IPS DF 4.7 (cell line): ENCODE measurements around the gene FOXK1.

Experiments used
- DNase-seq: peaks from one replicate; pipeline ENCODE4 v3.0.0-alpha.2; 2013; ENCODE audit warnings: low spot score; ENCODE audit errors: extremely low read depth

FOXK1 gene

DNA sequence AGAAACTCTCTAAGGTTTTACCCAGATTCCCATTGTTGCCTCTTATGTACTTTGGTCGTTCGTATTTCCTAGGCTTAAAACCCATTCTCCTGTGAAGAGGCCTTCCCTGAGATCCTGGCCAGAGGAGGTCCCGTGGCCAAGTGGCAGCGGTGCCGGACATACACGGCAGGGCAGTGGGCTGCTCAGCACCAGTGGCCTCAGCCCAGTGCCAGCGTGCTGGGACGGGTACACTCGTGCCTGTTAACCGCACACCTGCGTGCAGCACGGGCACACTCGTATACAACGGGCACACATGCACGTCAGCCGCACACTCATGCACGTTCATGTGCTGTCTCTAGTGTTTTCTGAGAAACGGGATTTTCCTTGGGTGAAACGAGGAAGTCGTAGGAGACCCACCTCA, 40.2 kb downstream of the FOXK1 start:
- no peak for DNase-seq

DNA sequence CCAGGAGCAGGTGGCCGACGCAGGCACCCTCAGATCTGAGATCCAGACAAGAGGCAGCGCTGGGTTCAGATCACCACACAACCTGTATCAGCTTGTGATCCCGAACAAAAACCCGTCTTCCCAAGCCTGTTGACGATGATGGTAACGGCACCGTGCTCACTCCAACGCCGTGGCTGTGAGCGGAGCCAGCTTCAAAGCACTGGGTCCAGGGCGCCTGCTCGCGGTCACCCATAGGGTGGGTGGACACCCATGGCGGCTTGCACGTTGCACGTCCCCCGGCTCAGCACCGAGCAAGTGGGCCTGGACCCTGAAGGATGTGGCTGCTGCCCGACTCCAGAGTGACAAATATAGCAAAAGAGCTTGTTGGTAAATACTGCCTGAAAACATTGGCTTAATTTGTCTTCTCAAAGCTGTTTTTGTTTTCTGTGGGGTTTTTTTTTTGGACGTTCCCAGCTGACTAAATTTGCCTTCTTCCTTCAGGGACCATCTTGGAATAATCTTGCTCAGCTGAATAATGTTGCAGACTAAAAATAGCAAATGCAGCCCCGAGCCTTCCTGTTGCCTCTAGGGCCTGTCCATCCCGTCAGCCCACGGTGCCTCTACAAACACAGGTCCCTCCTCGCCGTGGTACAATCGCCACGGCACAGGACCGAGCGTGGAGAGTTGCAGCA, 41.0 kb downstream of the FOXK1 start:
- DNase-seq: no peak

DNA sequence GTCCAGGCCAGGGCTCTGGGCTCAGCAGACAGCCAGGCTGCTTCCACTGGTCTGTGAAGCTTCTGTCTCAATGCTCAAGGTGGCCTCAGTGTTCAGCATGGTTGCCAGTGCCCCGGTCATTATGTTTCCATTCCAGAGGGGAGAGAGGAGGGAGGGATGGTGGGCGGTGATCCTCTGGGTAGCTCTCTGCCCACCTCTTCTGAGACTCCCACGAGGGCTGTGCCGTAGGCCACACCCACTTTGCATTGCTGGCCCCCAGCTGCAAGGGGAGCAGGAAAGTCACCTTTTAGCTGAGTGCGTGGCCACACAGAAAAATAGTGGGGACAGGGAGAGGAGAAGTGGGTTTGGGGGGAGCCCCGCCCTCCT, 42.5 kb downstream of the FOXK1 start:
- DNase-seq: no peak

DNA sequence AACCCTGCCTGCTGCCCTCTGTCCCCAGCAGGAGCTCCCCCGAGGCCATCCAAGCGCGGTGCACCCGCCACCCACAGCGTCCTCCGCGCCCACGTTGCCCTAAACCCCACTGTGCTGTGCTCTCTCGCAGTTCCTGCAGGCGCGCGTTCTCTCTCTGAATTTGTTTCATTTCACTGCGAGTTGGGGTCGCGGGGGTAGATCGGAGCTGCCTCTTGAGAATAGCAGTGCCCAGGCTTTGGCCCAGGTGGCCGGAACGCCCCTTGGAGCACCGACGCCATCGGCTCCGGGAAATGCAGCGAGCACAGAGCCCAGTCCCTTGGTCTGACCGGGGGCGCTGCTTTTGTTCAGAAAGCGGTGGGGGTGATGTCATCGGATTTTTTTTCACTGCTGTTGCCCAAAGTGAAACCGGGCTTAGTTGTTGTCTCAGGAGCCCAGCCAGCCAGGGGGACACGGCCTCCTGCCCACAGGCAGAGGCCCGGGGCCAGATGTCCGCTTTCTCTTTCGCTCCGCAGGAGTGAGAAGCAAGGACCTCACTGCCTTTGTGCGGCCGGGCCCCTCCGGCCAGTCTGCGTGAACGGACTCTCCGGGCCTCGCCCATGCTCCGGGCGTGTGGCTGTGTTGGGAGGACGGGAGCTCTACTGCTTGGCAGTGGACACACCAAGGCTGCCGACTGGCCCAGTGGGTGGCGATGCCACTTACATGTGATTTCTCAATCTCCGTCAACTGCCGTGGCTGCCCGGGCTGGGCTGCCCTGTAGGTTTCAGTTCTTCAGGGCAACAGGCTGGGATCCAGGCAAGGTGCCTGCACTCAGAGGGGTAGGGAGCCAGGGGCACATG, 43.1 kb downstream of the FOXK1 start:
- no peak for DNase-seq

DNA sequence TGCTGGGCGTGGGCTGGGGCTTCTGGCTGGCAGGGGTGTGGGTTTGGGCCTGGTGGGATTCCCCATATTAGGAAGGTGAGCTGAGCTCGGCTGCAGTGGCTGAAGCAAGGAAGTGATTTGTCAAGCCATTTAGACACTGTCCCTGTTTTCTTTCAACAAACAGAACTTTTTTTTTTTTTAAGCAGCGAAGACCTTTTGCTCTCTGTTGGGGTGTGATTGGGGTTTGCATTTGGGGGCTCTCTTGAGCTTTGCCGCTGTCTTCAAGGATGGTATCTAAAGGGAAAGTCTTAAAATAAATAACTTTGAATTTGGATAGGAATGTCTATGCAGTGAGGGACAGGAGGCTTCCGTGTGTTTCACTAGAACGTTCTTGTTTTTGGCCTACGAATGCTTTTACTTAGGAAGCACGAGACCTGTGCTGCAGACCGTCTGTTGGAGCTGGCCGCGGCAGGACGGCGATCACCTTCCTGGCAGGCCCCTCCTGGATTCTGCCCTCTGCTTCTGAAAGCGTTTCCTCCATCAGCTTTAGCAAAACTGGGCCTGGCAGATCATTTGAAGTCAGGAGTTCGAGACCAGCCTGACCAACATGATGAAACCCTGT, 43.9 kb downstream of the FOXK1 start:
- no peak for DNase-seq

DNA sequence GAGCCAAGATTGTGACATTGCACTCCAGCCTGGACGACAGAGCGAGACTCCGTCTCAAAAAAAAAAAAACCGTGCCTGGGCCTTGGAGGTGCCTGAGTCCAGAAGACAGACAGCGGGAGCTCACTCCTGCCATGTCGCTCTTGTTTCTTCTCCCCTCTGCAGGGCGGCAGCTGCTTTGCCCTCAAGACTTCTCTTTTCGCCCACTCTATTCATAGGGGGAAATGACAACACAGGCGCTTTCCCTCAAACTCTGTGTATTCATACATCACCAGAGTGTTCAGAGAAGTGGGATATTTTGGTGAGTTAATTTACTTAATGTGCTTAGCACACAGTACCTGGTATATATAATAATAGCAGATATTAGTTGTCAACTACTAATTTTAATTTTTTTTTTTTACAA, 44.5 kb downstream of the FOXK1 start:
- DNase-seq: no peak

DNA sequence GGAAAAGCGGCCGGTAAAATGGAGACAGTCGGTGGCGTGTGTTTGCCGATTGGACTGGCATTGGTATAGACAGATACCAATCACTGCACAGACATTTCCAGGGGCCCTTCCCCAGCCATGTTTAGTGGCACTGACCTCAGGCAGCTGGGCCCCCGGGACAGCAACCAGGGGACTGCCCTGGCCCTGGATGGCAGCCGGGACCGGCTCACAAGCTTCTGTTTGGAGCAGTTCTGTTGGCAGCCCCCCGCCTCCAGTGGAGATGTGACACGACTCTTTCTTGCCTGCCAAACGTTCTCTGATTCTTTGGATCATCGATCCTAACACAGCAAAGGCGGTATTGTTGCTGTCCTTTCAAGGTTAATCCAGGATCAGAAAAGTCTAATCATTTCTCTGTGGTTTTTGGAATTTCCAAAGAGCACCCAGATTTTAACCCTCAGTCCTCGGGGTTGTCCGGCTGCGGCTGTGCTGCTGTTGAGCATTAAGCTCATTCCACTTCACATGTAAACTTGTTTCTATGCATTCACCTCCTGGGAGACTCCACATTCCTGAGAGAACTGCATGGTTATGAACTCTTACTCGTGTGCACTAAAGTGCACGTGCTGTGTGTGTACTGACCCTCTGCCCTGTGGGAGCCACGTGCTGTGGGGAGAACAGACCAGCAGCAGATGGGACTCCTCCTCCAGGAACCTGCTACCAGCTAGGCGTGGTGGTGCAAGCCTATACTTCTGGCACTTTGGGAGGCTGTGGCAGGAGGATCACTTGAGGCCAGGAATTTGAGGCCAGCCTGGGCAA, 46.0 kb downstream of the FOXK1 start:
- no peak for DNase-seq

DNA sequence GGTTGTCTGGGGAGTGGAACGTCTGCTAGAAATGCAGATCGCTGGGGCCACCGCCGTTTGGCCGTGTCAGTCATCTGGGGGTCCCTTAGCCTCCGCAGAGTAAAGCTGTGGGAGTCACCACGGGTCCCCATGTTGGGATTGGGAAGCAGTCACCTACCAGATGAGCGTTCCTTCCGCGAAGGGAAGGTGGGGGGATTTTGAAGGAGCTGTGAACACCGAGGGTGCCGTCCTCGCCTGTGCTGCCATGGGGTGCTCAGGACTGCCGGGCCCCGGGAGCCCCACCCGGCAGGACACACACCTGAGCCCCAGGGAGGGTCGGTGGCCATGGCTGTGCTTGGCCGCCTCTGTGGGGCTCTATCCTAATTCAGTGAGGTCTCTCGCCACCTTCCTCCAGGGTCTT, 47.2 kb downstream of the FOXK1 start:
- no peak for DNase-seq

DNA sequence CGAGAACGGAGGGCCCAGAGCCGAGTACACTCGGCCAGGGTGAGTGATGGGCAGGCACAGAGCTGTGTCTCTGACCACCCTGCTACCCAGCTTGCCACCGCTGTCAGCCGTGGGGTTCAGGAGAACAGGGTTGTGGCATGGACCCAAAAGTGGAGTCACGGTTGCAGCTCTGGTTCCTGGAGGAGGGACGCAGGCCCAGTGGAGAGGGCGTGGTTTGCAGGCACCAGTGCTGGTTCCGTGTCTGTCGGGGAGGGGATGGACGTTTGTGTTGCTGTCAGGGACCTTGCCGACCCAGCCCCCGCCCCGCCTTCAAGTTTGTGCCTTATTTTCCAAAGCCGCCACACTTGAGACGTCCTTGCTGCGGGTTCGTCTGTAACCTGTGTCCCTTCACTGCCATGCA, 48.2 kb downstream of the FOXK1 start:
- no peak for DNase-seq

DNA sequence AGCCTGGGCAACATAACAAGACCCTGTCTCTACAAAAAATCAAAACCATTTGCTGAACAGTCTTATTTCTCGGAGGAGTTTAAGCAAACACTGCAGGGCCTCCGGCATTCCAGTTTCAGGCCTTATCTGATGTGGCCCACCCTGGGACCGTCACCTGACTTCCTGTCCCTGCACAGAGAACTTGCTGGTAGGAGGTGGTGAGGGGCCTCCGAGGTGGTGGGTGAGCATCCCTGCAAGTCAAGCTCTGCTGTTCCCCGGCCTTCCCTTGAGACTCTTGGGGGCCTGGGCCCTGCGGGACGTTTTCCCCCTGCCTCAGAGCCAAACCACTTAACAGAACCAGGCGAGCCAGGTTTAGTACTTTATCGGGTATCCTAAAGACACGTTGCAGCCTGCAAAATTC, 48.9 kb downstream of the FOXK1 start:
- no peak for DNase-seq

DNA sequence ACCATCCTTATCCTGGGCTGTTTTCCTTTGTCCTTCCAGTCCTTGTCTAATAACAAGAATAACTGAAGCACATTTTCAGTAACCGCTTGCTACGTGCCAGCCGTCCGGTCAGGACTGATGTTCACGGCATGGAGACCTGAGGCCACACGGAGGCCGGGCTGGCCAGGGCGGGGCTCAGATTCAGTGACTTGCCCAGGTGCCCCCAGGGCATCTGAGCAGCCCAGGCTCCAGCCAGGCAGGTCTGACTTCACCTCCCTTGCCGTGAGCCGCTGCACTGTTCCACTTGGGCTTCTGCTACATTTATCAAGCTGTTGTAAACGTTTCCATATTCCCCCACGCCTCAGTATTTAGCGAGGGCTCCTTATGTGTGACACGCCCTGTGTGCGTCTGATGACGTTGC, 49.7 kb downstream of the FOXK1 start:
- no peak for DNase-seq

DNA sequence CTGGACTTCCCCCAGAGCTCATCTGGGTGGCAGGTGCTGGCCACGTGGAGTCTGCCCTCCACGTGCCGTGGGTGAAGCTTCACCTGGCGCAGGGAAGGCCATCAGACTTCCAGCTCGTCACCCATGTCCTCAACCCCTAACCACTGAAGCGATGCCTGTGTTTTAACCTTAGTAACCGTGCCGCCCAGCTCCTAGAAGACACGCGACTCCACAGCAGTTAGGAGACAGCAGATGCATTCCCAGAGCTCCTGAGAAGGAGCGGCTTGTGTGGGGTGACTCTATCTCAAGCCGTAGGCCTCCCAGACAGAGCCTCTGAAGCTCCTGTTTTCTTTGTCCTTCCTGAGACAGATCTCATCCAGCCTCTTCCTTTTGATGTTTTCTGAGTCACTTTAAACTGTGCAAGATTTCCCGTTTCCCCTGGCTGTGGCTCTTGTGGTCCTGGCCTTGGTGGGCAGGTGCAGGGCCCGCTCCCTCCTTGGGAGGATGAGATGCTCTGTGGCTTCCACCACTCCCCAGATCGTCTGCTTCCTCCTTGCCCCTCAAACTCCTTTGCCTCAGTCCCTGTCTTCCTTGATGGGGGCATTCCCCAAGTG, 51.9 kb downstream of the FOXK1 start:
- no peak for DNase-seq

DNA sequence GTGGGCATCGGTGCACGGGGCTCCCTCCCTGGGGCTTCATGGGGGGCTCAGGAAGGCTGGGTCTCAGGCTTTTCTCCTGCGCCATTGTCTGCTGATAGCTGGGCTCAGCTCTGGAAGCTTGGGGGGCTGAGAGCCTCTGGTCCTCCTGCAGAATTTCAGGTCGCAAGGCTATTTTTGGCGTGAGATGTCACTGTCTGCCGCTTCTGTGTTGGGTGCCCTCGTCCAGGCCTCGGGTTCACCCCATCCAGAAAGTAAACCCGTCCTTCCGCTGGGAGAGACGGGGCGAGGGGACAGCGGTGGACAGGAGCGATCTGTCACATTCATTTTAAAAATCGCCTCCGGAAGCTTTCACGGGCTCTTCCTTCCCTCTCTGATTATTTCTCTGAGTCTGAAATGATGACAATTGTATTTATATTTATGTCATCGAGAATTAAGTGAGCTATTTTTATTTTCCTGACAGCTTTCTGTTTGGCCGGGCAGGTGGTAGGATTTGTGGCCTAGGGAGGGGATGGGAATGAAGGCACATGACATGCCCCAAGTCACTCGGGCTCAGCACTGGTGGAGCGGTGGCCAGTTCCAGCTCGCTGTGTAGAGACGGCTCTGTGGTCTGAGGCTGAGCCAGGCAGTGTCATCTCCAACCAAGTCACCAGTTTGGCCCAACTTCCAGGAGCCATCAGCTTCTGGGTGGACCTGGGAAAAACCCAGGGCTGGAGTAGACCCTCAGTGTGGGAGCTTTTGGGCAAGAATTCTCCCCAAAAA, 52.7 kb downstream of the FOXK1 start:
- DNase-seq: no peak

DNA sequence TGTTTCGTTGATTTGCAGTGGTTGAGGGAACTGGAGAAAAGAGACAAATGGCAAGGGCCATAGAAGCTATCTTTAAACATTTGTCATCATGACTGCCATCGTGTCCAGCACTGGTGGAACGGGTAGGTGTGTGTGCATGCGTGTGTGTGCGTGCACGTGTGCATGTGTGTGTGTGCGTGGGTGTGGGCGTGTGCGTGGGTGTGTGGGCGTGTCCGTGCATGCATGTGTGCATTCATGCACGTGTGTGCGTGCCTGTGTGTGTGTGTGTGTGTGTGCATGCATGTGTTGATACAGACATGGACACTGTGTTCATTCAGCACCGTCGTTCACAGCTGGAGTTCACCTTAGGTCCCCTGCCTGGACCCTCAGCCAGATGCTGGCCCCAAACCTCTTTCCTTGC, 55.2 kb downstream of the FOXK1 start:
- no peak for DNase-seq

DNA sequence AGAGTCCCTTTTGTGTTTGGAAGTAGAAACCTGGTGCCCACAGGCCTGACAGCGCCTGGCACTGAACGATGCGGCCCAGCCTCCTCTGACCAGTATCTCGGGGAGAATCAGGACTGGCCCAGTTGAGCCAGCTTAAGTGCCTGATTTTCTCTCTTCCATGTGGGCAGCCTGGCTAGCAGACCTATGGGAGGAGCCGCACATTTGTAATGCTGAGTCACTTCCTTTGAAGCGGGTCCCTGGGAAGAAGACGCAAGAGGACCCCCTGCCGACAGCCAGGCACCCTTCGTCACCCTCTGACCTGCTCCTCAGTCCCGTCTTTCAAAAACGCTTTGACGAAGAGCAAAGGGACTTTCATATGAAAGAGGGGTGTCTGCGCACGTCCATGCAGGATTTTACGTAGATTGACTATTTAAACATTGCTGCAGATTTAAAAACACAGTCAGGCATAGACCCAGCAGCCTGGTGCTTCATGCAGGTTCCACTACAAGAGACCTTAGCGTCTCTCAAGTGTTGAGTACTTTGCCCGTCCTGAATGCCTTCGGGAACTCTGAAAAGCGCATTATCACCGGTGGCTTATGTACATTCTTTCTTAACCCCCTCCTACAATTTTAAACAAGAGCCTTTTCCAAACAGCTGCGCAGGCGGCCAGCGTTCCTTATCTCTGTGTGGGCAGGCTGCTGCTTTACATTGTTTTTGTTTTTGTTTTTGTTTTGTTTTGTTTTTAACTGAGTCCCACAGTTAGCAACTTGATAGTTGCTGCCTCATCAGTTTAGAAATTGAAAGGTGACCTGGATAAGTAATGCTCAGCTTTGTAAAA, 56.8 kb downstream of the FOXK1 start:
- no peak for DNase-seq

DNA sequence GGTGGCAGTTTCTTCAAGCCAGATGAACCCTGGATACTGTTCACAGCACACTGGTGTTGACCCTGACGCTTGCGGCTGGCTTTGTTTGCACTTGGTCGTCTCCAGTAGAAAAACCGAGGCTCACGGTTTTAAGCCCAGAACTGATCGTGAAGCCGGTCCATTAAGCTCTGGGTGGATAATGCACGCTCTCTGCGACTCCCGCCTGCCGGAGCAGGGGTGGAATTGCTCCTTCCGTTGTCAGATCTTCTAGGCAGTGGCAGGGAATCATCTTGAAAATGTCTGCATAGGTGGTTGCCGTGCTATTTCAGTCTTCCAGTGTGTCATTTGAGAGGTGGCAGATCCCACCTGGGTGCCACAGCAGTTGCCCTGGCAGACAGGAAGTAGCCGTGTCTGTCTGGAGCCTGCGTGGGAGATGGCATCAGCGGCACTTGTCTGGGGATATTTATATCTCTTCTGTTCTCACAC, 57.5 kb downstream of the FOXK1 start:
- DNase-seq: no peak

DNA sequence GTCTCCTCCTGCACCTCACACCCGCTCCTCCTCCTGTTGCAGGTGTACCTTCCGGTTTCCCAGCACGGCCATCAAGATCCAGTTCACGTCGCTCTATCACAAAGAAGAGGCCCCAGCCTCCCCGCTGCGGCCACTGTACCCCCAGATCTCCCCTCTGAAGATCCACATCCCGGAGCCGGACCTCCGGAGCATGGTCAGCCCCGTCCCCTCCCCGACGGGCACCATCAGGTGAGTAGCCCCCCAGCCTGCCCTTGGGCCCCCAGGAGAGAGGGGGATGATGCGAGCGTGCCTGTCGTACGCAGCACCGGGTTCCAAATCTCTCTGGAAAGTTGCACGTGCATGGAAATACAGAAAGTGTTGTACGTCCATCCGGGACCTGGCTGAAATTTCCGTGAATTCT, 58.7 kb downstream of the FOXK1 start:
- DNase-seq: no peak

DNA sequence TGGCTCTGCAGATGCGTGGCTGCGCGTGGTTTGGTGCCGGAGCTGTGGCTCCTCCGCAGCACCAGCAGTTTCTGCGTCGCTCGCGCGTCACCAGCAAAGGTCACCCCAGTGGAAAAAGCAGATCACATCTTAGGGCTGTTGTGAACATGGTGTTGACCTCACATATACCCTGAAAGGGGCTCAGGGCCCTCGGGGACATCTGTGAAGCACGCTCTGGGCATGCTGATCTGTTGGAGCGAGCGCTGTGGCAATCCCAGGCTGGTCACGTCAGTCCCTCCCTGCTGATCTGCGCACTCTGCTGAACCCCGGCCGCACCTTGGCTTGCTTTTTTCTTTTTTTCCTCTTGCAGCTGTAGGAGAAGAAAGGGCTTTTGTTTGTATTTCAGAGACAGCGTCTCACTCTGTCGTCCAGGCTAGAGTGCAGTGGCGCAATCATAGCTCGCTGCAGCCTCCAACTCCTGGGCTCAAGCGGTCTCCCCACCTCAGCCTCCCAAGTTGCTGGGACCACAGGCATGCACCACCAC, 60.0 kb downstream of the FOXK1 start:
- no peak for DNase-seq

DNA sequence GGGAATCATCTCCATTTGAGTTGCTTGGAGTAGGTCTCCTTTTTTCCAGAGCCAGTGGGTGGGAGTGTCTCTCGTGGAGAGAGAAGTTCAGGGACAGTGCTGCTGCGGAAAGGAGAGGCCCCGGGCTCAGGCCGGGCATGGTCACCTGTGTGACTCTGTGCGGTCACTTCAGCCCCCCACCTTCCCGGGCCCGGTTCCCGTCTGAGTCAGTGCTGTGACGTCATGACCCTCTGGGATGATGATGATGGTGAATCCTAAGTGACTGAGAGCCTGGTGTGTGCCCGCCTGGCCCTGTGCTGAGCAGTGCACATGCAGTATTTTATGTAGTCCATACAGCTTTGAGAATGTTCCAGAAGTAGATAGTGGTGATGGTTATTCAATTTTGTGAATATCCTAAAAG, 60.8 kb downstream of the FOXK1 start:
- no peak for DNase-seq
